H1 (cell line): Measurements from ENCODE around the gene LILRB1. TPM values are rescaled to one million over a fixed set of nuclear protein-coding genes. Genes with fewer than 3 reads are reported as not detected.

Experiments
- ATF2 ChIP-seq: IDR thresholded peaks from 2 replicates; pipeline ENCODE4 v1.6.1; 2012; ENCODE audit warnings: low read length, inconsistent platforms
- ATF3 ChIP-seq: IDR thresholded peaks from 2 replicates; pipeline ENCODE4 v1.6.1; 2011; ENCODE audit warnings: low read depth, mild to moderate bottlenecking, low read length; ENCODE audit not compliant: insufficient read depth
- BCL11A ChIP-seq, 2 experiments: IDR thresholded peaks; one replicate each; pipeline ENCODE4 v1.6.1; 2011; ENCODE audit warnings: low read depth in 2 of 2, low read length in 2 of 2, mild to moderate bottlenecking in 2 of 2
- CEBPB ChIP-seq: IDR thresholded peaks from 2 replicates; pipeline ENCODE4 v1.6.1; 2012; ENCODE audit warnings: low read depth, low read length
- CHD7 ChIP-seq: fragments of 300-600 bp; sonication (generic); IDR thresholded peaks from 2 replicates; pipeline ENCODE4 v1.7.1; 2012; ENCODE audit warnings: low read length, moderate library complexity, mild to moderate bottlenecking, inconsistent platforms; ENCODE audit not compliant: insufficient replicate concordance
- FOSL1 ChIP-seq: IDR thresholded peaks from 2 replicates; pipeline ENCODE4 v1.6.1; 2011; ENCODE audit warnings: mild to moderate bottlenecking, low read depth, low read length, moderate library complexity; ENCODE audit not compliant: insufficient read depth
- GTF2F1 ChIP-seq: IDR thresholded peaks from 2 replicates; pipeline ENCODE4 v1.6.1; 2012; ENCODE audit warnings: low read depth, low read length, improper control_type of control experiment, borderline replicate concordance
- MAX ChIP-seq: IDR thresholded peaks from 2 replicates; pipeline ENCODE4 v1.6.1; 2012; ENCODE audit warnings: inconsistent platforms
- SIRT6 ChIP-seq: IDR thresholded peaks from one replicate; pipeline ENCODE4 v1.7.1; 2012; ENCODE audit warnings: low read length, inconsistent platforms
- YY1 ChIP-seq: IDR thresholded peaks from 2 replicates; pipeline ENCODE4 v1.6.1; 2011; ENCODE audit warnings: low read depth, mild to moderate bottlenecking, low read length
- polyA plus RNA-seq, 7 experiments: library from polyadenylated mRNA; depleted of rRNA in 3 of 7; stranded (reverse) in 5 of 7; unstranded in 2 of 7; fragments of >200 nt in 5 of 7; fragments of 200-250 nt in 2 of 7; gene quantifications; 1 replicate in 5 of 7; 2 replicates in 1 of 7; 4 replicates in 1 of 7; pipeline versions ENCODE4 v1.2.1 to v1.2.3, GENCODE V29; 2011 to 2013; ENCODE audit warnings: missing spikeins in 2 of 7, mixed read lengths in 2 of 7
- total RNA-seq: library from RNA; stranded (reverse); fragmentation: NEBNext Ultra II Directional; extraction: Animal tissue kit (Norgen Biotek cat#: 25700); gene quantifications from 2 replicates; pipeline ENCODE4 v1.2.1, GENCODE V29; 2021

LILRB1 gene
- total and polyA plus RNA-seq, 2 of the 8 experiments (the other 6 are each of a cell fraction or from before 2014, with no cell fraction given), result not detected

- TF ChIP-seq CHD7, result no peak
- TF ChIP-seq BCL11A (IDR thresholded peaks at IDR 0.05; ENCODE audit: low read depth in 2 of 2, low read length in 2 of 2), result no peak
- TF ChIP-seq ATF2, result no peak
- no peak for TF ChIP-seq YY1
- no peak for TF ChIP-seq GTF2F1
- TF ChIP-seq ATF3, result no peak
- TF ChIP-seq MAX, result no peak
- no peak for TF ChIP-seq FOSL1
- TF ChIP-seq CEBPB, result no peak
- TF ChIP-seq SIRT6, result no peak
Measured at GRCh38 chr19:54606230-54606629, 24.1 kb upstream of the LILRB1 start (continued).
